Type B pancreatic cell (in vitro differentiated cells): Measurements from ENCODE around the gene THOC5. TPM values are rescaled to one million over a fixed set of nuclear protein-coding genes. Genes with fewer than 3 reads are reported as not detected.

ENCODE experiments used
- DNase-seq: peaks from one replicate; pipeline ENCODE4 v3.0.0; 2021; ENCODE audit warnings: mixed read lengths; ENCODE audit not compliant: unreplicated experiment; ENCODE audit errors: extremely low spot score
- H3K27ac Mint-ChIP-seq: 2 replicates; pipeline ENCODE4 v1.8.0; 2021; ENCODE audit warnings: mild to moderate bottlenecking, mixed read lengths
- H3K27me3 Mint-ChIP-seq: 2 replicates; pipeline ENCODE4 v1.8.0; 2021; ENCODE audit warnings: mixed read lengths
- H3K36me3 Mint-ChIP-seq: 2 replicates; pipeline ENCODE4 v1.8.0; 2021; ENCODE audit warnings: mixed read lengths
- H3K4me1 Mint-ChIP-seq: one replicate; pipeline ENCODE4 v1.8.0; 2021; ENCODE audit warnings: mixed read lengths; ENCODE audit not compliant: unreplicated experiment
- H3K4me3 Mint-ChIP-seq: 2 replicates; pipeline ENCODE4 v1.8.0; 2021; ENCODE audit warnings: mild to moderate bottlenecking, mixed read lengths
- H3K9me3 Mint-ChIP-seq: 2 replicates; pipeline ENCODE4 v1.8.0; 2021; ENCODE audit warnings: mixed read lengths
- total RNA-seq: library from RNA; stranded (reverse); gene quantifications from 2 replicates; pipeline ENCODE4 v1.2.1, GENCODE V29; 2021; ENCODE audit warnings: low replicate concordance
- TF ChIP-seq, protein P1 (sequence below): fragments of 200-600 bp; sonication (generic); conservative IDR thresholded peaks from 2 replicates; pipeline ENCODE4 v1.5.0; 2021; ENCODE audit warnings: antibody characterized with exemption, mild to moderate bottlenecking

THOC5 gene
- total RNA-seq, 1 donor from 2014 or later: 53.5 TPM

DNA sequence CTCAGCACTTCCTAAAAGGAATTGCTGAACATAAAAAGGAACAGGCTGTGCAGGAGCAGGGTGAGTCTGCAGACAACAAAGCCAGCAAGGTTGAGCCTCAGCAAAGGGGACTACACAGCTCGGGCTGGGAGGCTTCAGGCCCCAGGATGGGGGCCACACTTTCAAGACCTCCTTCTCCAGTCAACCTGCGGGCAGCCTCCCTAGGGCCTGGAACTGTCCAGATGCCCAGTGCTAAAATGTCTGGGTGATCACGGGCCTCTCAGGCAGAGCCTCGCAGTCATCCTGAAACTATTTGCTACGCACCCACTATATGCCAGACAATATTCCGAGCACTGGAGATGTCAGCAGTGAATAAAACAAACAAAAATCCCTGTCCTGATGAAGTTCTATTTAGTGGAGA is 77.4 kb downstream of the THOC5 start:
- H3K36me3 Mint-ChIP-seq: peaks cover 3% of the 10 kb centered on the region
- DNase-seq: no peak
- peaks cover 78% of the 10 kb centered on the region for H3K27me3 Mint-ChIP-seq
- no peak overlapping the region for H3K27ac Mint-ChIP-seq
- H3K4me1 Mint-ChIP-seq: peaks cover 5% of the 10 kb centered on the region
- no peaks in the 10 kb centered on the region for H3K9me3 Mint-ChIP-seq
- TF ChIP-seq, protein P1, sequence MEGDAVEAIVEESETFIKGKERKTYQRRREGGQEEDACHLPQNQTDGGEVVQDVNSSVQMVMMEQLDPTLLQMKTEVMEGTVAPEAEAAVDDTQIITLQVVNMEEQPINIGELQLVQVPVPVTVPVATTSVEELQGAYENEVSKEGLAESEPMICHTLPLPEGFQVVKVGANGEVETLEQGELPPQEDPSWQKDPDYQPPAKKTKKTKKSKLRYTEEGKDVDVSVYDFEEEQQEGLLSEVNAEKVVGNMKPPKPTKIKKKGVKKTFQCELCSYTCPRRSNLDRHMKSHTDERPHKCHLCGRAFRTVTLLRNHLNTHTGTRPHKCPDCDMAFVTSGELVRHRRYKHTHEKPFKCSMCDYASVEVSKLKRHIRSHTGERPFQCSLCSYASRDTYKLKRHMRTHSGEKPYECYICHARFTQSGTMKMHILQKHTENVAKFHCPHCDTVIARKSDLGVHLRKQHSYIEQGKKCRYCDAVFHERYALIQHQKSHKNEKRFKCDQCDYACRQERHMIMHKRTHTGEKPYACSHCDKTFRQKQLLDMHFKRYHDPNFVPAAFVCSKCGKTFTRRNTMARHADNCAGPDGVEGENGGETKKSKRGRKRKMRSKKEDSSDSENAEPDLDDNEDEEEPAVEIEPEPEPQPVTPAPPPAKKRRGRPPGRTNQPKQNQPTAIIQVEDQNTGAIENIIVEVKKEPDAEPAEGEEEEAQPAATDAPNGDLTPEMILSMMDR: no peak
- H3K4me3 Mint-ChIP-seq: no peak overlapping the region

DNA sequence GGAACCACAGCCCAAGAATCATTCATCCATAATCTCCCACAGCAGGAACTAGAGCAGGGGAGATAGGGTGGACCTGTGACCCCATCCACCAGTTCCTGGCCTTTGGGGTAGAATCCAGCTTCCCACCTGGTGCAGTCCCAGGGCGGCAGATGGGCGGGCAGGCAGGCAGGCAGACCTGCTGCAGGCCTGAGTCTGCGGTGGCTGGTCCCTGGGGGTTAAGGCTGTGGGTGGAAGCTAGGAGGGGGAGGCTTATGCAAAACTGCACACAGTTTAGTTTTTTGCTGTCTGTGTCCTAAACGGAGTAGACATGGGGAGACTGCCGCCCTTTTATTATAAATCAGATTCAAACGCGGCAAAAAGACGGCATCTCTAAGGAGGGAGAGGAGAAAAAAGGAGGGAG is 78.0 kb downstream of the THOC5 start:
- TF ChIP-seq, protein P1: no peak
- H3K27ac Mint-ChIP-seq: no peak overlapping the region
- no peak overlapping the region for H3K4me3 Mint-ChIP-seq
- H3K27me3 Mint-ChIP-seq: peaks cover 81% of the 10 kb centered on the region
- H3K4me1 Mint-ChIP-seq: peaks cover 4% of the 10 kb centered on the region
- no peaks in the 10 kb centered on the region for H3K9me3 Mint-ChIP-seq
- DNase-seq: no peak
- H3K36me3 Mint-ChIP-seq: peaks cover 3% of the 10 kb centered on the region

- peaks cover 4% of the 10 kb centered on the region for H3K4me1 Mint-ChIP-seq
- TF ChIP-seq, protein P1: no peak
- H3K27ac Mint-ChIP-seq: no peak overlapping the region
- no peak for DNase-seq
- no peaks in the 10 kb centered on the region for H3K9me3 Mint-ChIP-seq
- peaks cover 87% of the 10 kb centered on the region for H3K27me3 Mint-ChIP-seq
- H3K36me3 Mint-ChIP-seq: no peaks in the 10 kb centered on the region
- no peak overlapping the region for H3K4me3 Mint-ChIP-seq
These were observed 80.6 kb downstream of the THOC5 start for GRCh38 chr22:29473001-29473400.

GRCh38 chr22:29470159-29470855 is 83.2 kb downstream of the THOC5 start:
- peak; percentile 84 for DNase-seq
- TF ChIP-seq, protein P1: peak; percentile 100
- Mint-ChIP-seq H3K9me3 (no peaks in the 10 kb centered on the region), H3K4me1 (peaks cover 4% of the 10 kb centered on the region), H3K36me3 (no peaks in the 10 kb centered on the region), H3K4me3 (peak overlapping the region; percentile 80), H3K27me3 (peaks cover 75% of the 10 kb centered on the region), H3K27ac (no peak overlapping the region)

- no peaks in the 10 kb centered on the region for H3K9me3 Mint-ChIP-seq
- H3K27ac Mint-ChIP-seq: no peak overlapping the region
- no peaks in the 10 kb centered on the region for H3K36me3 Mint-ChIP-seq
- DNase-seq: no peak
- H3K4me3 Mint-ChIP-seq: peak overlapping the region; percentile 80
- TF ChIP-seq, protein P1: no peak
- H3K27me3 Mint-ChIP-seq: peaks cover 73% of the 10 kb centered on the region
- H3K4me1 Mint-ChIP-seq: peaks cover 4% of the 10 kb centered on the region
These were observed 83.8 kb downstream of the THOC5 start for GRCh38 chr22:29469755-29470154.

GRCh38 chr22:29464581-29464980 is 89.0 kb downstream of the THOC5 start:
- no peaks in the 10 kb centered on the region for H3K36me3 Mint-ChIP-seq
- H3K27me3 Mint-ChIP-seq: peaks cover 31% of the 10 kb centered on the region
- H3K9me3 Mint-ChIP-seq: no peaks in the 10 kb centered on the region
- H3K4me3 Mint-ChIP-seq: no peak overlapping the region
- TF ChIP-seq, protein P1: no peak
- H3K4me1 Mint-ChIP-seq: no peaks in the 10 kb centered on the region
- H3K27ac Mint-ChIP-seq: no peak overlapping the region
- DNase-seq: no peak
